HG02610 (cell line): ENCODE measurements around the gene XPO4.
"Not testable (repeated sequence)": the region's sequence is repeated elsewhere in the genome, so short reads cannot be mapped to it uniquely, and the experiment has no call there.

Source experiments
- ATAC-seq: cut with Tn5 transposase; IDR thresholded peaks from one replicate; pipeline ENCODE4 v1.9.1; 2021; ENCODE audit warnings: mild to moderate bottlenecking, moderate library complexity; ENCODE audit not compliant: unreplicated experiment

XPO4 gene

GRCh38 chr13:20902438-20903163 is at the start of gene XPO4:
TSS of gene XPO4 (minus strand) at chr13:20902746. CDS start at chr13:20902738, 8 bp downstream.
- peak; percentile 97 for ATAC-seq

GRCh38 chr13:20948001-20948400 is 45.5 kb upstream of the XPO4 start:
- not testable (repeated sequence) for ATAC-seq

DNA sequence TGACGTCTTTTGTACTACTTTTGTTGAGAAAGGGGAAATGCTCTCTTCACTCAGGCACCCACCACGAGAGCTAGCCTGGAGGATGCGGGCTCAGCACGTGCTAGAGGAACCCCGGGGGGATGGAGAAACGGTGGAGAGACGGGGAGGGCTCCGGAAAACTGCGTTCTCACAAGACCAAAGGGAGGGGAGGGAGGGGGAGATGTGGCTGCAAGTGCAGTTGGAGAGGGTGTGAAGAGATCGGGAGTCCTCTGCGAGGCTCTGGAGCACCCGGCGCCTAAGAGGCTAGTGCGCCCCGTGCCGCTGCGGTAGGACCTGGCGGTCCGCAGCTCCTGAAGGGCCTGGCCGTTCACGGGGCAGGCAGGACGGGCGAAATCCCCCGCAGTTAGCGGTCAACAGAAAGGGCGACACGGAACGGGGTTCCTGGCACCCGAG is 43.4 kb upstream of the XPO4 start:
- no peak for ATAC-seq

DNA sequence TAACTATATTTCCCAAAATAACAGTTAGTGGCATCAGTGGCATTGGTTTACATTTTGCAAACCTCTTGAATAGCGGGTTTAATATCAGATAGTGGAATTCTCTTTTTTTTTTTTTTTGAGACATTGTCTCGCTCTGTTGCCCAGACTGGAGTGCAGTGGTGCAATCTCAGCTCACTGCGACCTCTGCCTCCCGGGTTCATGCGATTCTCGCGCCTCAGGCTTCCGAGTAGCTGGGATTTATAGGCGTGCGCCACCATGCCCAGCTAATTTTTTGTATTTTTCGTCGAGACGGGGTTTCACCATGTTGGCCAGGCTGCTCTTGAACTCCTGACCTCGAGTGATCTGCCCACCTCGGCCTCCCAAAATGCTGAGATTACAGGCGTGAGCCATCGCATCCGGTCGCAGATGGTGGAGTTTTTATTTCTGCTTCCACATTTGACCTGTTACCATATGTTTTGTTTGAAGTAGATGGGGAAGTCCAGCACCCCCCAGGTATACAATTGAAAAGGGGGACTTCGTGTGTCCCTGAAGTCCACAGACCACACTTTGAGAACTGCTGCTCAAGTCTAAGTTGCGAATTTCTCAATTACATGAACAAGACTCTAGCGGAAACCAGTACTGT is 40.5 kb upstream of the XPO4 start:
- ATAC-seq: no peak

DNA sequence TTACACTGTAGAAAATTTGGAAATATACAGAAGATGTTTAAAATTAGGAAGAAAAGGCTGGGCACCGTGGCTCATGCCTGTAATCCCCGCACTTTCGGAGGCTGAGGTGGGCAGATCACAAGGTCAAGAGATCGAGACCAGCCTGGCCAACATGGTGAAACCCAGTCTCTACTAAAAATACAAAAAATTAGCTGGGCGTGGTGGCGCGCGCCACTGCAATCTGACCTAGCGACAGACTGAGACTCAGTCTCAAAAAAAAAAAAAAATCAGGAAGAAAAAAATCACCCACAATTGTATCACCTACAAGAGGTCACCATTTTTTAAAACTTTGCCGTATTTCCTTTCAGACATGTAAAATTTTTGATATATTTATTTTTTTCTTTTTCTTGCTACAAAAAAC is 38.0 kb upstream of the XPO4 start:
- not testable (repeated sequence) for ATAC-seq

GRCh38 chr13:20940083-20940482 is 37.5 kb upstream of the XPO4 start:
- no peak for ATAC-seq

DNA sequence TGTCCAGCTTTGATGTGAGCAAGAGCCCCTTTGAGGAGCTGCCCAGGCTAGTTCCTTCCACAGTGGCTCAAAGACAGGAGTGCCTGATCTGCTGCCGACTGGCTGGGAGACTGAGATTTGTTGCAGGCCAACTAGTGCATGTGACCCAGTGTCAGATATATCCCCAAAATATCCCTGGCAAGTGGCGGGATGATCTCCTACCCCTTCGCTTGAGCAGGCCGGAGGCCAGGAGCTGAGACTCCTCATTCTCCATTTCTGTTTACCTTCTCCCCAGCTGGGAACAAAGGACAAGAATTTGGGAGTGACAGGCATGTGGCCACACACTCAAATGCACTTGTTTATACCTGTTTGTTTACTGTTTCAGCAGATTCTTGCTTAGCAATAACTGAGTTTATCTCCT is 37.1 kb upstream of the XPO4 start:
- no peak for ATAC-seq

DNA sequence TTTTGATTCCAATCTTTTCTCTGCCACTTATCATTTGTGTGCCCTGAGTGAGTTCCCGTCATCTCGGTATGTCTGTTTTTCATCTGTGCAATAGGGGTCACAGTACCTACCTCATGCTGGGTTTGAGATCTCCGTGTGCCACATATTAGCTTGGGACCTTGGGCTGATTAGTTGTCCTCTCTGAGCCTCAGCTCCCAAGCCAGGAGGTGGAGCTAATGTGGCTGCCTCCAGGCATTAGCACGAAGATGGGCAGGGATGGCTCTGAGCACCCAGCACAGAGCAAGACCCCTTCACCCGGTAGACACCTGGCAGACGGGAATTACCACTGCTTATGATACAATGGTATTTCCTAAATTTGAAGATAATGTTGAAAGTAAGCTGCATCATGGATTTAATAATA is 35.8 kb upstream of the XPO4 start:
- ATAC-seq: no peak

GRCh38 chr13:20927596-20928257 is 25.2 kb upstream of the XPO4 start:
- no peak for ATAC-seq

DNA sequence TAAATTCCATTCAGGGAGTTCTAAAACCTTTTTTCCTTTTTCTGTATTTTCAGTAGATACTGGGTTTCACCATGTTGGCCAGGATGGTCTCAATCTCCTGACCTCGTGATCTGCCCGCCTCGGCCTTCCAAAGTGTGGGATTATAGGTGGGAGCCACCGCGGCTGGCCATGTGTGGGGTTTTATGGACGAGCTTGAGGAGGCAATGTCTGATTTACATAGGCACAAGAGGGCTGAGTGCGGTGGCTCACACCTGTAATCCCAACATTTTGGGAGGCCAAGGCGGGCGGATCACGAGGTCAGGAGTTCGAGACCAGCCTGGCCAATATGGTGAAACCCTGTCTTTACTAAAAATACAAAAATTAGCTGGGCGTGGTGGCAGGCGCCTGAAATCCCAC is 22.8 kb upstream of the XPO4 start:
- ATAC-seq: not testable (repeated sequence)

- ATAC-seq: no peak
Measured at GRCh38 chr13:20924758-20925394, 22.3 kb upstream of the XPO4 start.

DNA sequence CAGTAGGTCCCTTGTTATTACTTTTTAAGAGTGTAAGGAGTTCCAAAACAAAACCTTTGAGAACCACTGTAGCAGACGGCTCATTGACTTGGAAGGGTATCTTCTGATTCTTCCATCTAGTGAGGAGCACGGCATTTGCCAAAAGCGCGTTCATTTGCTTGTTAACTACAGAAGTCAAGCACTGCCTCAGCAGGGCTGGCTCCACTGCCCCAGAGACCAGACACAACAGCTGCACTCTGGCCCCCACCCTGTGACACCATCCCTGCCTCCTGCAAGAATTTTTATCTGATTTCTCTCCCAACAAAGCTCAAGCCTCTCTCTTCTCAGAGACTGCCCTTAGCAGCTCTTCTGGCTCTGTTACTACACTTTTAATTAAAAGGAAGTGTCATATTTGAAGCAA is 20.7 kb upstream of the XPO4 start:
- no peak for ATAC-seq

DNA sequence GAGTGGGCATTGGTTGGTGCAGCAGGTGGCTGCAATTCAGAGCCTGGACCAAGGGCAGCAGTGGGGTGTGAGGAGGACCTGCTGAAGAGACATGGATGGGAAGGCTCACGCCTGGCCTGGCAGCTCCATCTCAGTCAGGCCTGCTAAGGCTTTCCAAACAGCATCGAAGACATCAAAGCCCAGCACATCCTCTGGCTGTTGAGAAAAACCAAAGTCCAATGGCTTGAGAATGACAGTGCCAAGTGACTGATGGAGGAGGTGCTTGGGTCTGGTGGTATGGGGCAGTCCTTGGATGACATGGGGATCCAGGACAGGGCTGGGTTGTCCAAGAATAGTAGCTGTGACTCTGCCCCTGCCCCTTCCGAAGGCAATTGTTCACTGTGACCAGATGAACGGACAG is 19.0 kb upstream of the XPO4 start:
- no peak for ATAC-seq

- ATAC-seq: not testable (repeated sequence)
Measured at GRCh38 chr13:20915676-20916075, 13.1 kb upstream of the XPO4 start.

GRCh38 chr13:20911037-20911436 is 8.5 kb upstream of the XPO4 start:
- ATAC-seq: no peak

DNA sequence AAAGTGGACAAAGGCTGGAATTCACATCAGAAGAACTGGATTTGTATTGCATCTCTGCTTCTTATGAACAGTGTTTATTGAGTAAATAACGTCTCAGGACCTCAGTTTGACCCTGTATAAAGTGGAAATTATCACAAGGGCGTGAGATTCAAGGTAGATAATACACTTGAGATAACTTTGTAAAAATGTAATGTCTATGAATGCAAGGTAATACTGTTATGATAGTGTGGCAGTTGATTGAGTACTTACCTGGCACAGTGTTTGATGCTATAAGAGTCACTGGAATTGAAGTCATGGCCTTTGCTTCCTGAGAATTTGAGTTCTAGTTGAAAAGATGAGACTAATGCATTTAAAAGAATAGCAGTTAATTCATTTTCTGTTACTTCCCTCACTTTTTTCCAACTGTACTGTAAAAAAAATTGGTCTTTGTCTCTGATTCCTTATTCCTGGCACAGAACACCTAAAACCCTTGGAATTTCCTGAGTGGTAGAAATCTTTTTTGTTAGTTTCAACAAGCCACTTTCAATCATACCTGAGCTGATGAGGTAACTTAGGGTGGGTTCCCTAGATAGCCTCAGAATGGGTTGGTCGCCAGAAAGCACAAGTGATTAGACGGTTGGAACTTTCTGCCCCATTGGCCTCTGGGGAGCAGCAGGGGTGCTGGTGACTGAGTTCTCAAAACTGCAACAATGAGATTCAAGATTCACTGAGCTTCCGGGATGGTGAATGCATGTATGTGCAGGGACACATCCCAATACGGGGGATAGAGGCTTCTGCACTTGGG is 6.4 kb upstream of the XPO4 start:
- no peak for ATAC-seq

DNA sequence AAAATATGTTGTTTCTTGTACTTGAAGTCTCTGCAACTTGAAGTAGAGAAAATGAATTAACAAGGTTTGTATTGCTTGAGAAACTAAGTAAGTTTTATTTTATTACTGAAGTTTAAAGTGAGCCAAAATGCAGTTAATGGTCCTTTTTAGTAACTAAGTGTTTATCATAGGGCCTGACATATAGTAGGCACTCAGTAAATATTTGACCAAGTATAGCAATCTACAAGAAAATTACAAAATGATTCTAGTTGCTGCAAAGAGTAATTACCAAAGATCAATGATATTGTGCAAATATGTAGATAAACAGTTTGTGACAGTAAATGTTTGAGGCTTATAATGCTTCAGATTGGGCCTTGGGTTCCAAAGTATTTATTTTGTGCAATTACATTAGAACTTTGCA is 2.4 kb upstream of the XPO4 start:
- ATAC-seq: no peak

DNA sequence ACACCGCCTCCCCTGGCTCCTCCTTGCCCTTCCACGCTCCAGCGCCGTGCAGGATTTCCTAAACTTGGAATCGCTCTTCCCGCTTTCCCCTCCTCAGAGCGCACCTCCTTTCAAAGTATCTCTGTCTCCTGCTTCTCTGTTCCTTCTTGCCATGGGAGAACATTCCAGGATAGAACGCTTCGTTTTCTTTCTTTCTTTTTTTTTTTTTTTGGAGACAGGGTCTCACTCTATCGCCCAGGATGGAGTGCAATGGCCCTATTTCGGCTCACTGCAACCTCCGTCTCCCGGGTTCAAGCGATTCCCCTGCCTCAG is 574 bp upstream of the XPO4 start:
- no peak for ATAC-seq

DNA sequence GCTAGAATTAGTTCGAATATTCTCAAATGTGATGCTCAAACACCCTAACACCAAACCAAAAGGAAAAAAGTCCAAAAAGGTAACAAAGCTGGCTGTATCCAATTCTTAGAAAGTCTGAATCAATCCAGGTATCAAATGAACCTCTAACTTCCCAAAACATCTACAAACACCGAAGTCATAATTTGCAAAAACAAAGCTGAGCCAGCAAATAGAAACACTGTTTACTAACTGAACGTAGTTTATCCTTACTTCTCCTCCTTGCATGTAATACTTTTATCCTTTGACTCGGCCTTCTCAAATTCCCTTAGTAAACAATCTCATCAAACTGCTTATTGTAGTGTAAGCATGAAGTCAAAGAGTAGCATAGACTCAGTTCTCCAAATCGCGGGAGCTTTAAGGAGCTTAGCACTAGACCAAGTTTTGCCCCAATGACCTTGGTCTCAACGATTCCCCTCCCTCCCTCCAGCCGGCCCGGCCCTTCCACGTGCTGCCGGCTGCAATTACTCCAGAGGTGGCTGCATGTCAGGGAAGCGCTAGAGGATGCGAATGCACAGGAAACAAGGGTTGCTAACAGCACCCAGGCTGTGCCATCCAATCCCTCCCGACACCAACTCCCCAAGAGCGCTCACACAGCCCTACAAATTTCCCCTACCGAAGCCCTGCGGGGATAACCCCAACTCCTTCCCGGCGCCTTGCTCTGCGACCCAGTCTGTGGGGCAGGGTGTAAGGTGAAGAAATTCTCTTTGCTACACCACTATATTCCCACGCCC is 693 bp downstream of the XPO4 start:
- peak; percentile 22 for ATAC-seq

DNA sequence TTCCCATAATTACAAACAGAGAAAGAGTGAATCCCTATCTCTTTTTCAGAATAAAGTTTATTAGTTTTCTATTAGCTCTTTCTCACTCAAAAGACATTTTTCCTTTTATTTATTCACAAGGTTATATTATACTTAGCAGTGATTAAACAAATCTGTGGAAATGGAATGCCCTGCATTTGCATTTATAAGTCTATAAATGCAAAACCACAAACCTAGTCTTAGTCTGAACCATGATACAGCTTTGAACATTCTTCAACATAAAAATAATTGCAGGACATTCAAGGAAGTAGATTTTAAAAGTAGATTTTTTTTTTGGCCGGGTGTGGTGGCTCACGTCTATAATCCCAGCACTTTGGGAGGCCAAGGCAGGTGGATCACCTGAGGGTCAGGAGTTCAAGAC is 8.3 kb downstream of the XPO4 start:
- no peak for ATAC-seq
